Amniotic epithelial cell (primary cell): ENCODE measurements around the gene MYO10.
A peak's percentile ranks its signal among the peaks of the same experiment; 100 is the strongest.
"Not testable (repeated sequence)": the region's sequence is repeated elsewhere in the genome, so short reads cannot be mapped to it uniquely, and the experiment has no call there.

Experiments used
- DNase-seq: peaks from one replicate; pipeline ENCODE4 v3.0.0-alpha.2; 2010; ENCODE audit warnings: low read depth

The MYO10 gene

GRCh38 chr5:16862777-16863176 lies 73.3 kb downstream of the MYO10 start:
- DNase-seq, result no peak

DNA sequence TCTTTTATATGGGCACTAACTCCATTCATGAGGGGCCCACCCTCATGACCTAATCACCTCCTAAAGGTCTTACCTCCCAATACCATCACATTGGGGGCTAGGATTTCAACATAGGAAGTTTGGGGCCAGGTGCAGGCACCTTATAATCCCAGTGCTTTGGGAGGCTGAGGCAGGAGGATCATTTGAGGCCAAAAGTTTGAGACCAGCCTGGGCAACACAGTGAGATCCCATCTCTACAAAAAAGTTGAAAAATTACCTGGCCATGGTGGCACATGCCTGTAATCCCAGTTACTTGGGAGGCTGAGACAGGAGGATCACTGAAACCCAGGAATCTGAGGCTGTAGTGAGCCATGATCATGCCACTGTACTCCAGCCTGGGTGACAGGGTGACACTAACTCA lies 76.7 kb downstream of the MYO10 start:
- DNase-seq, result no peak

- DNase-seq, result no peak
These were observed 77.9 kb downstream of the MYO10 start for GRCh38 chr5:16858151-16858550.

- no peak for DNase-seq
These were observed 78.5 kb downstream of the MYO10 start for GRCh38 chr5:16857635-16858034.

GRCh38 chr5:16856531-16856930 lies 79.6 kb downstream of the MYO10 start:
- DNase-seq, result peak; percentile 59

DNA sequence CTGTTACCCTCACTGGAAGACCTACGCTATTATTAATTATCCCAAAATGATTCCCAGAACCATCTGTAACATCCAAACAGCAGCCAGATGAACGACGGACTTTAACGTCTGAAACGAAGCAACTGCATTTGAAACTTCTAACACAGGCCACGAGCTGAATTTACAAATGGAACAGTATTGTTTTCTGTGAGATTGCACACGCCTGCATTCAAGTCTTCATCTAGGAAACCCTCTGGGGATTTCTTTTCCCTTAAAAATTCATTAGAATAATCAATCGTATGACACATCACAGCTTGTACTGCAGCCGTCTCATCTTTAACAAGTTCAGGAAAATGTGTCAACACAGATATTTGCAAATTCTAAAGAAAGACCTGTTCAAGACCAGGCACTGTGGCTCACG lies 80.2 kb downstream of the MYO10 start:
- DNase-seq, result no peak

GRCh38 chr5:16855485-16855884 lies 80.6 kb downstream of the MYO10 start:
- DNase-seq, result no peak

- DNase-seq, result no peak
These were observed 81.7 kb downstream of the MYO10 start for GRCh38 chr5:16854351-16854750.

DNA sequence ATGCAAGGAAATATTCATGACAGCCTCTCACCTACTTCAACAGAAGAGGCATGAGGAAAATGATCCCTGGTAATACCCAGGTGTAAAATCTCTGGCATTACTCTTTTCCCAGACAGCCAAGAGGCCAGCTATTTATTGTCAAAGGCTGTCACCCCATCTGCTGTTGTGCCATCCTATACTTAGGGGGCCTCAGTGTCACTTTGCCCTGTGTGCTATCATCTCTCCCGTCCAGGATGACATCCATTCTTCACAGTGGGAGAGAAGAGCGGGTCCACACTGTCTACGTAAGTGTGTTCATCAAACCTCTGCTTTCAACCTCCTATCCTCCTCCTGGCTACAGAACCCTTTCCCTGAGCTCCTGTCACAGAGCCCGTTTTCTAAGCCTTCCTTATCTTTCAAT lies 82.6 kb downstream of the MYO10 start:
- no peak for DNase-seq

DNA sequence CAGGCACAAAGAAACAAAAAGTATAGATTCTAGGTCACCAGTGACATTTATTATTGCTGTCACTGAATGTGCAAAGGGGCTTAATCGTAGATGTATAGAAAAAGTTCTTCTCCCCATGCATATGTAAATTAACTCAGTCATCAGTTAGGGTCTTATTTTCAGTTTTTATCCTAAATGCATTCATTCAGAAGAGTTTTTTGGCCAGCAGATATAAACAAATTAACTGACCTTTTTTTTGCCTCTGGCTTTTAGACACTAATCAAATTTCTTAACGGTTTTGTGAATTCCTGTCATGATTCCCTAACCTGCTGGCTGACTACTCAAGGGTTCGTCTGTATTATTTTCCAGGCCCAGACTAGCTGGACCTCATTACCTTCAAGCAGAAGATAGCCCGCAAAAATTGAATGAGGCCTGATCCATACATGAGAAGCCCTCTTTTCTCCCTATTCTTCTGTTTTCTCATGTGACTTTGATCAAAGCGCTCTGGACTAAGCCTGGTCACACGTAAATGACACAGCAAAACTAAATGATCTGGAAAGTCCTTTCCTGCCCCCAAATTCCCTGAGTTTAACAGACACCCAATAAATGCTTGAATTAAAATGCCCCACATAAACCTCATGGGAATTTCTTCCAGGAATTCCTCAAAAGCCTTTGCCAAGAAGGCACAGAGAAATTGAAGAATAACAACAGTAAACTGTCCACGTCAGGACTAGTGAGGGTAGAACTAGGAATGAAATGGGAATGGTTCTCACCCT lies 83.7 kb downstream of the MYO10 start:
- no peak for DNase-seq

DNA sequence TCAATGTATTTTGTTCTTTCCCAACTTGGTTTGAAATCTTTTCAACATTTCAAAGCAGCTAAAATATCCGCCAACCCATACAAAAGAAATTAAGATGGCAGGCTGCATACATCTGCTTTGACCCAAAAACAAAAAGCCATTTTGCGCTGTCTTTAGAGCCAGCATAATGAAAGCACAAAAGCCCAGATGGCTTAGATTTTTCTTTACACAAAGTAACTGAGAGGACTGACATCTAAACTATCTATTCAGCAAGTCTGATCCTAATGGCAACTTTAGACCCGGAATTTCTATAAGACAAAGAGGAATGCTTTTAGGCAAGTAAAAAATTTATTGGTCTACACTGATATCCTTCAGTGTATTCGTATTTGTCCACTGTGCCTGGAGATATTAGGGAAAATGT lies 86.3 kb downstream of the MYO10 start:
- DNase-seq, result no peak

DNA sequence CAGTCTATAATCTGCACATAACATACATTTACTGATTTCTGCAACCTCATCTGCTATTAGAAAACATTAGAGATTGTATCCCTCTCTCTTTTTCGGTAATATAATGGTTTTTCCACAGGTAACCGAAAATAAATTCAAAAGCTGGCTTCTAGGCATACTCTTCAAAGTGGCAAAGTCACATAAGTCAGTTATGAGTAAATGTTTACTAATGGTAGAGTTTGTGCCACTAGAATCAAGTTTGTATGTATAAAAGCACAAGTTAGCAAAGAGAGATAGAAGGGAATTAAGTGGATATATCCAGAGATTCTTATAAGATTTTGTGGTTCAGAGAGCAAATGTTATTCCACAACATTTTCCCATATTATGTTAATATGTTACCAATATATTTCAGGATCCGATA lies 86.9 kb downstream of the MYO10 start:
- no peak for DNase-seq

DNA sequence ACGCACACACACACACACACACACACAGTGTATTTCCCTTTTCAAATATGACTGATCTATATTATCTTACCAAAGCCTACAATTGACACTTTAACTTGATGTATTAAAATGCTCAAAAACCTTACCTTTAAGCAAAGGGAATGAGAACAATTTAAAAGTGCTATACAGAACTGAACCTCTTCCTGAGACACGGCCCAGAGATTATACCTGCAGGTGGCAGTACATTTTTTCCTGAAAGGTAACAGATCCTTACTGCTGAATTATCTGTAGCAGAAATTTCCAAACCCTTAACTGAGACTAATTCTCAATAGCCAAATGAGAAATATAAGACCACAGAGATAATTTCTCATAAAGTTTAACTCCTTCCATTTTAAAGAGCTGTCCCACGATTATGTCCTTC lies 91.1 kb downstream of the MYO10 start:
- no peak for DNase-seq

- DNase-seq, result peak; percentile 29
These were observed 93.2 kb downstream of the MYO10 start for GRCh38 chr5:16842896-16843295.

- no peak for DNase-seq
These were observed 94.7 kb downstream of the MYO10 start for GRCh38 chr5:16841416-16841815.

DNA sequence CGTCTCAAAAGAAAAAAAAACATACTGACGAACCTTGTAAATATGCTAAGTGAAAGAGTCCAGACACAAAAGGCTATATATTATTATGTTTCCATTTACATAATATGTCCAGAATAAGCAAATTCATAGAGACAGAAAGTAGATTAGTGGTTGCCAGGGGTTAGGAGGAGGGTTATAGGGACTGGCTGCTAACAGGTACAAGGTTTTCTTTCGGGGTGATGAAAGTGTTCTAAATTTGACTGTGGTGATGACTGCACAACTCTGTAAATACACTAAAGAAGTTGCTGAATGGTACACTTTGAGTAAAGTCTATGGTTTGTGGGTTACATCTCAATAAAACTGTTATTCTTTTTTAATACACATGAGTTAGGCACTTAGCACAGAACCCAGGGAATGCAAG lies 98.8 kb downstream of the MYO10 start:
- DNase-seq, result no peak

DNA sequence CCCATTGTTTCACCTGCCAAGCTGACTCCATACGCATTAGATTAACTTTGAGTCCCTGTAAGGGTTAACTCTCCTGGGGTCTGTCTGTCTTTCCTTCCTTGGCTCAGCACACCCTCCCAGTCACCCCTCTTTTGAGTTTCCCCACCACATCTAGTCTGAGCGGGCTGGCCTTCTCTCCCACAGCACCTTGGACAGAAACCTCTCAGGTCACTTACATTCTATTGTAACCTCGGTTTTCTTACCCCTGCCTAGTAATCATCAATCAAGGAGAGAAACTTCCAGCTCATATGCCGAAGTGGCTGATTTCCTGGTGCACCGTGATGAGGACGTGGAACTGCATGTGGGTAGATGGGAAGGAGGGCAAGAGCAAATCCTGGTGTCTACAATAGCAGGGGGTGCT lies 102.1 kb downstream of the MYO10 start:
- DNase-seq, result no peak

DNA sequence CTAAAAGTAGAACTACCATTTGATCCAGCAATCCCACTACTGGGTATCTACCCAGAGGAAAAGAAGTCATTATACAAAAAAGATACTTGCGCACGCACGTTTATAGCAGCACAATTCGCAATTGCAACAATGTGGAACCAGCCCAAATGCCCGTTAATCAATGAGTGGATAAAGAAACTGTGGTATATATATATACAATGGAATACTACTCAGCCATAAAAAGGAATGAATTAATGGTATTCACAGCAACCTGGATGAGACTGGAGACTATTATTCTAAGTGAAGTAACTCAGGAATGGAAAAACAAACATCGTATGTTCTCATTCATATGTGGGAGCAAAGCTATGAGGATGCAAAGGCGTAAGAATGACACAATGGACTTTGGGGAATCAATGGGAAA lies 104.8 kb downstream of the MYO10 start:
- not testable (repeated sequence) for DNase-seq

DNA sequence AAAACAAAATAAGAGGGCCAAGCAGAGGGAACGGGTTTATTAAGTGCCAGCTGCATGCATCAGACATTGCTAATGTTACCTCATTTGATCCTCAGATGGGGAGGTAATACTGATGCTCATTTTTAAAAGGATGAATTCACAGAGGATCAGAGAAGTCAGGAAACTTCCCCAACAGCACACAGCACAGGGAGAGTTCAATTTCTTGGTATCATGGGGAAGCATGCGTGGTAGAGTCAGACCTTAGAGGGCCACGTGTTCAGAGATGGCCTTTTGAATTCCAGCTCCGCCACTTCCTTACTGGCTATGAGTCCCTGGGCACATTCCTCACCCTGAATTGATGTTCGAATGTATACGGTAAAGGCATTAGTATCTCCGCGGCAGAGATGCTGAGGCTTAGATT lies 108.3 kb downstream of the MYO10 start:
- no peak for DNase-seq

- DNase-seq, result no peak
These were observed 109.5 kb downstream of the MYO10 start for GRCh38 chr5:16826379-16827125.

DNA sequence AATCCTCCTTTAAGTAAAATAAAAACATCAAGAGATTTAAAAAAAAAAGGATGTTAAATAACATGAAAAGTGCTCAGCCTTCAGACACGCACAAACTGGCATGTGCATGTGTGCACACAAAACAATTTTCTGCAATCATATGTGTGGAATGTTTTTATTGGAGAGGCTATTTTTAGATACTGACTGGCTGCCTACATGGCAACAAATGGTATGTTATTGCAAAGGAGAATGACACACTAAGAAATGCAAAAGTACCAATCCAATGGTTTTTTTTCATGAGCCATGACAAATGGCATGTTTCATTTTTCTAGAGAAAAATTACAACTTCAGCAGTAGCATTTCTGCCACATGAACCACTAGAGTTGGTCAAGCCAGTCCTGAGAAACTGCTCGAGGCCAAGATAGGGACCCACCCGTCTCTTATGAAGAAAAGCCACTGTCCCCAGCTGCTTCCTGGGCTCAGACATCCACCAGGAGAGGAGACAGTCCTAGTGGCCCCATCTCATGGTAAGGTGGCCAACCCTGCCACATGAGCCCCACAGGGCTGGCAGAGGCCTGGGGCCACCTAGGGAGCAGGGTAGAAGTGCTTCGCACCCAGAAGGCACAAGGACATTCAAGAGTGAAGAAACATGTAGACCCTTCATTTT lies 116.4 kb downstream of the MYO10 start:
- DNase-seq, result peak; percentile 50

GRCh38 chr5:16815432-16815831 lies 120.7 kb downstream of the MYO10 start:
- DNase-seq, result peak; percentile 33

DNA sequence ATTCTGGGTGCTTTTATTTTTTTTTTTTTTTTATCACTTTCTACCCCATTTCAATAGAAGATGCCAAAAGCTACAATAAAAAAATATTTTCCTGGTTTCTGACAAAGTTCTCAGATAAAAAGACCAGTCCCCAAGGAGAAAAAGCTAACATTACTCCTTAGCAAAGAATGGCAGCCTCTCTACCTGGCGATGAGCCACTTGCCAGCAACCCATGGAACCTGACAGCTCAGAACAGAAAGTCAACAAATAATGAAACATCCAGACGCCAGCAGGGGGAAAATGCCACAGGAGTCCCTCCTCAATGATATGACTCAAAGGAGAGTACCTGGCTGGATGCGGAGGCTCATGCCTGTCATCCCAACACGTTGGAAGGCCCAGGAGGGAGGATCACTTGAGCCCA lies 123.2 kb downstream of the MYO10 start:
- DNase-seq, result peak; percentile 26
